Cardiac muscle cell (in vitro differentiated cells and primary cell): ENCODE results near the gene ABO. TPM values are rescaled to one million over a fixed set of nuclear protein-coding genes. Genes with fewer than 3 reads are reported as not detected.
"Not testable (repeated sequence)": the region's sequence is repeated elsewhere in the genome, so short reads cannot be mapped to it uniquely, and the experiment has no call there.

Experiments
- DNase-seq, 2 donors: peaks; one replicate each; pipeline versions ENCODE4 v3.0.0 to v3.0.0-alpha.2; 2010 to 2017; ENCODE audit warnings: low read depth in 1 of 2, low spot score in 1 of 2
- H3K27ac ChIP-seq: fragments of 200-600 bp; sonication (generic); 2 replicates; pipeline ENCODE4 v1.5.1; 2016
- H3K27me3 ChIP-seq: fragments of 200-600 bp; sonication (generic); 2 replicates; pipeline ENCODE4 v1.6.0; 2016; ENCODE audit warnings: control low read depth
- H3K36me3 ChIP-seq: fragments of 200-600 bp; sonication (generic); 2 replicates; pipeline ENCODE4 v1.5.1; 2016; ENCODE audit warnings: control low read depth
- H3K4me1 ChIP-seq: fragments of 200-600 bp; sonication (generic); 2 replicates; pipeline ENCODE4 v1.8.1; 2017; ENCODE audit warnings: low read depth, mild to moderate bottlenecking, mixed run types
- H3K4me3 ChIP-seq: fragments of 200-600 bp; sonication (generic); 2 replicates; pipeline ENCODE4 v1.5.1; 2016; ENCODE audit warnings: mild to moderate bottlenecking
- H3K9me3 ChIP-seq: fragments of 200-600 bp; sonication (generic); 2 replicates; pipeline ENCODE4 v1.5.1; 2017; ENCODE audit warnings: low read depth, mild to moderate bottlenecking, control low read depth
- CTCF ChIP-seq: IDR thresholded peaks from 2 replicates; pipeline ENCODE4 v1.5.1; 2012; ENCODE audit warnings: low read depth, mild to moderate bottlenecking, low read length
- polyA plus RNA-seq: library from polyadenylated mRNA; unstranded; fragments of >200 nt; fragmentation: Nextera tagmentation; extraction: Ambion mirVana; gene quantifications from 2 replicates; pipeline ENCODE4 v1.2.1, GENCODE V29; 2016
- total RNA-seq: library from RNA; depleted of rRNA; stranded (reverse); fragments of >200 nt; gene quantifications from 2 replicates; pipeline ENCODE4 v1.2.3, GENCODE V29; 2016

ABO gene
- total and polyA plus RNA-seq, 2 experiments from 2014 or later: 0.30 TPM; not detected in 1

- DNase-seq: no peak
- peaks cover 4% of the 10 kb centered on the region for H3K9me3 ChIP-seq
- no peak overlapping the region for H3K4me3 ChIP-seq
- H3K27me3 ChIP-seq: peaks cover 2% of the 10 kb centered on the region
- H3K27ac ChIP-seq: no peak overlapping the region
- TF ChIP-seq CTCF: no peak
- H3K4me1 ChIP-seq: no peaks in the 10 kb centered on the region
- no peaks in the 10 kb centered on the region for H3K36me3 ChIP-seq
Measured at GRCh38 chr9:133294257-133294656, 19.3 kb upstream of the ABO start.

GRCh38 chr9:133290751-133291302 is 15.8 kb upstream of the ABO start:
- no peak for DNase-seq
- TF ChIP-seq CTCF: no peak
- H3K27me3 ChIP-seq: no peaks in the 10 kb centered on the region
- H3K4me3 ChIP-seq: no peak overlapping the region
- H3K9me3 ChIP-seq: peaks cover 4% of the 10 kb centered on the region
- no peaks in the 10 kb centered on the region for H3K4me1 ChIP-seq
- H3K36me3 ChIP-seq: no peaks in the 10 kb centered on the region
- no peak overlapping the region for H3K27ac ChIP-seq

GRCh38 chr9:133286523-133286922 is 11.5 kb upstream of the ABO start:
- peak in 1 of 2 donors; percentile 23 for DNase-seq
- Histone ChIP-seq H3K4me1 (no peaks in the 10 kb centered on the region), H3K36me3 (no peaks in the 10 kb centered on the region), H3K9me3 (peaks cover 4% of the 10 kb centered on the region), H3K27me3 (no peaks in the 10 kb centered on the region), H3K4me3 (no peak overlapping the region), H3K27ac (no peak overlapping the region)
- TF ChIP-seq CTCF: no peak

- Histone ChIP-seq H3K9me3 (no peaks in the 10 kb centered on the region), H3K27me3 (no peaks in the 10 kb centered on the region), H3K36me3 (no peaks in the 10 kb centered on the region), H3K4me3 (no peak overlapping the region), H3K4me1 (no peaks in the 10 kb centered on the region), H3K27ac (no peak overlapping the region)
- TF ChIP-seq CTCF: no peak
- DNase-seq: no peak
Measured at GRCh38 chr9:133285252-133285775, 10.3 kb upstream of the ABO start.

DNA sequence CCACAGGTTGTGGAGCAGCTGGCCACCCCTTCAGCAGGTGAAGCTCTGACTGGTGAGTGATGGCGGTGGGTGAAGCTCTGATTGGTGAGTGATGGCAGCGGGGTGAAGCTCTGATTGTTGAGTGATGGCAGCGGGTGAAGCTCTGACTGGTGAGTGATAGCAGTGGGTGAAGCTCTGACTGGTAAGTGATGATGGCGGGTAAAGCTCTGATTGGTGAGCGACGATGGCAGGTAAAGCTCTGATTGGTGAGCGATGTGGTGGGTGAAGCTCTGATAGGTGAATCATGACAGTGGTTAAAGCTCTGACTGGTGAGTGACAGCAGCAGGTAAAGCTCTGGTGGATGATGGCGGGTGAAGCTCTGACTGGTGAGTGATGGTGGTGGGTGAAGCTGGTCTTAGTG is 9.4 kb upstream of the ABO start:
- no peak for TF ChIP-seq CTCF
- Histone ChIP-seq H3K9me3 (no peaks in the 10 kb centered on the region), H3K27ac (no peak overlapping the region), H3K4me1 (no peaks in the 10 kb centered on the region), H3K36me3 (no peaks in the 10 kb centered on the region), H3K27me3 (no peaks in the 10 kb centered on the region), H3K4me3 (no peak overlapping the region)
- no peak for DNase-seq

- not testable (repeated sequence) for H3K36me3 ChIP-seq, H3K27me3 ChIP-seq, H3K4me1 ChIP-seq, DNase-seq, H3K27ac ChIP-seq, H3K4me3 ChIP-seq, H3K9me3 ChIP-seq
Measured at GRCh38 chr9:133283255-133284032, 8.4 kb upstream of the ABO start.
